ENCODE data around the gene IL3RA. TPM values are rescaled to one million over a fixed set of nuclear protein-coding genes. Genes with fewer than 3 reads are reported as not detected.

IL3RA gene
- total RNA-seq, 1 donor from 2014 or later, result 0.53 TPM

Other genes with a start within 250 kb of the IL3RA start
- not detected in 2 replicates for gene CRLF2, start 124.1 kb upstream of the IL3RA start, total RNA-seq
- gene CSF2RA, start 68.0 kb upstream of the IL3RA start, total RNA-seq, result 0.69 TPM in 1 of 2 replicates, not detected in the other
- gene SLC25A6, start 55.3 kb downstream of the IL3RA start, total RNA-seq, result 436 and 472 TPM in 2 replicates
- gene ASMTL, start 116.1 kb downstream of the IL3RA start, total RNA-seq, result 49.2 and 52.1 TPM in 2 replicates
- 315 and 332 TPM in 2 replicates for gene P2RY8, start 200.4 kb downstream of the IL3RA start, total RNA-seq